AG04450 (cell line): ENCODE data around the gene CGNL1. TPM values are rescaled to one million over a fixed set of nuclear protein-coding genes. Genes with fewer than 3 reads are reported as not detected.

Experiments used
- CTCF ChIA-PET: fragments of 300-600, 350-600 bp; formaldehyde crosslinking; extraction: SDS; loops from one replicate; lab custom pipeline; 2022; ENCODE audit warnings: antibody characterized with exemption, inconsistent platforms; lab: Charles Lee
- POLR2A ChIA-PET: fragments of 350-600 bp; formaldehyde crosslinking; extraction: SDS; loops from one replicate; lab custom pipeline; 2021; ENCODE audit warnings: antibody characterized with exemption, inconsistent platforms; lab: Yijun Ruan, JAX
- DNase-seq: peaks from one replicate; pipeline ENCODE4 v3.0.0-alpha.2; 2011; ENCODE audit warnings: low read depth, low spot score
- H3K27ac ChIP-seq: one replicate; pipeline ENCODE4 v1.5.1; 2012; ENCODE audit warnings: low read depth, low read length, control low read depth
- H3K27me3 ChIP-seq: one replicate; pipeline ENCODE4 v1.6.0; 2012; ENCODE audit warnings: low read length; ENCODE audit not compliant: control insufficient read depth, insufficient read depth
- H3K4me3 ChIP-seq: 2 replicates; pipeline ENCODE4 v1.5.1; 2011; ENCODE audit warnings: mild to moderate bottlenecking, low read depth, low read length, control low read depth
- H3K9me3 ChIP-seq: 2 replicates; pipeline ENCODE4 v1.5.1; 2012; ENCODE audit warnings: low read length; ENCODE audit not compliant: control insufficient read depth, insufficient read depth
- CTCF ChIP-seq: IDR thresholded peaks from 2 replicates; pipeline ENCODE4 v1.5.1; 2011; ENCODE audit warnings: low read depth, low read length, control low read depth, inconsistent platforms
- polyA plus RNA-seq: library from polyadenylated mRNA; depleted of rRNA; stranded (reverse); fragments of >200 nt; gene quantifications from 2 replicates; pipeline ENCODE4 v1.2.3, GENCODE V29; 2011

Gene CGNL1
- polyA plus RNA-seq, 1 experiment, result 0.25 TPM

- CTCF ChIA-PET, result no interaction called here
- Histone ChIP-seq H3K27ac (no peak overlapping the region), H3K27me3 (peaks cover 8% of the 10 kb centered on the region), H3K9me3 (no peaks in the 10 kb centered on the region), H3K4me3 (no peak overlapping the region)
- POLR2A ChIA-PET, result no interaction called here
- no peak for TF ChIP-seq CTCF
- DNase-seq, result no peak
Observed at GRCh38 chr15:57452090-57452754, 75.9 kb downstream of the CGNL1 start.

GRCh38 chr15:57455929-57456328 lies 79.6 kb downstream of the CGNL1 start:
- ChIA-PET POLR2A (no interaction called here), CTCF (no interaction called here)
- H3K9me3 ChIP-seq, result no peaks in the 10 kb centered on the region
- no peak overlapping the region for H3K4me3 ChIP-seq
- H3K27ac ChIP-seq, result no peak overlapping the region
- TF ChIP-seq CTCF, result no peak
- no peak for DNase-seq
- peaks cover 4% of the 10 kb centered on the region for H3K27me3 ChIP-seq

- DNase-seq, result no peak
- ChIA-PET CTCF (no interaction called here), POLR2A (no interaction called here)
- no peaks in the 10 kb centered on the region for H3K9me3 ChIP-seq
- no peak for TF ChIP-seq CTCF
- H3K4me3 ChIP-seq, result no peak overlapping the region
- H3K27ac ChIP-seq, result no peak overlapping the region
- peaks cover 4% of the 10 kb centered on the region for H3K27me3 ChIP-seq
Observed at GRCh38 chr15:57456559-57456958, 80.3 kb downstream of the CGNL1 start.

- peaks cover 4% of the 10 kb centered on the region for H3K27me3 ChIP-seq
- no peak overlapping the region for H3K27ac ChIP-seq
- DNase-seq, result no peak
- ChIA-PET POLR2A (no interaction called here), CTCF (no interaction called here)
- H3K9me3 ChIP-seq, result no peaks in the 10 kb centered on the region
- no peak overlapping the region for H3K4me3 ChIP-seq
- no peak for TF ChIP-seq CTCF
Observed at GRCh38 chr15:57457726-57458125, 81.4 kb downstream of the CGNL1 start.

- DNase-seq, result no peak
- POLR2A ChIA-PET, result no interaction called here
- no peak overlapping the region for H3K27ac ChIP-seq
- H3K27me3 ChIP-seq, result peaks cover 4% of the 10 kb centered on the region
- CTCF ChIA-PET, result no interaction called here
- TF ChIP-seq CTCF, result no peak
- no peaks in the 10 kb centered on the region for H3K9me3 ChIP-seq
- no peak overlapping the region for H3K4me3 ChIP-seq
Observed at GRCh38 chr15:57458356-57458781, 82.1 kb downstream of the CGNL1 start.
